Body of pancreas (tissue), 4 donors: ENCODE results near the gene ISG20. TPM values are rescaled to one million over a fixed set of nuclear protein-coding genes. Genes with fewer than 3 reads are reported as not detected.

Experiments
- ATAC-seq: fragments of 150-250 bp; one replicate; pipeline ENCODE4 v1.9.1; 2016
- DNase-seq, 4 donors: peaks; one replicate each; pipeline ENCODE4 v3.0.0-alpha.2; 2019
- H3K27ac ChIP-seq, 4 donors: fragments of 200-600 bp; sonication (generic); 1 replicate in 3 of 4; 2 replicates in 1 of 4; pipeline versions ENCODE4 v1.5.1 to v1.6.1; 2016 to 2019; ENCODE audit warnings: mild to moderate bottlenecking in 1 of 4, mixed read lengths in 1 of 4, moderate library complexity in 1 of 4
- H3K27me3 ChIP-seq, 2 donors: fragments of 200-600 bp; sonication (generic); one replicate each; pipeline ENCODE4 v1.6.0; 2016; ENCODE audit warnings: mild to moderate bottlenecking in 1 of 2
- H3K36me3 ChIP-seq, 2 donors: fragments of 200-600 bp; sonication (generic); replicated peaks in 1 of 2; 2 replicates each; pipeline ENCODE4 v1.5.1; 2016; ENCODE audit warnings: low read depth in 2 of 2; ENCODE audit not compliant: insufficient read depth in 1 of 2
- H3K4me1 ChIP-seq: fragments of 200-600 bp; sonication (generic); one replicate; pipeline ENCODE4 v1.6.0; 2016
- H3K4me3 ChIP-seq, 2 donors: fragments of 200-600 bp; sonication (generic); 1 replicate in 1 of 2; 2 replicates in 1 of 2; pipeline ENCODE4 v1.5.1; 2016 to 2019
- H3K9me3 ChIP-seq, 3 donors: fragments of 200-600 bp; sonication (generic); 1 replicate in 2 of 3; 2 replicates in 1 of 3; pipeline ENCODE4 v1.5.1; 2016
- CTCF ChIP-seq, 7 experiments: fragments of 450-650 bp in 4 of 7; fragments of 200-600 bp in 3 of 7; sonication (generic) in 3 of 7; IDR thresholded peaks; one replicate each; pipeline ENCODE4 v1.5.1; 2016 to 2019; ENCODE audit warnings: antibody characterized with exemption in 7 of 7
- POLR2A ChIP-seq, 3 donors: fragments of 450-650 bp; IDR thresholded peaks; one replicate each; pipeline ENCODE4 v1.6.1; 2016; ENCODE audit warnings: antibody characterized with exemption in 3 of 3, mild to moderate bottlenecking in 2 of 3
- WGBS, 2 donors: methylation state at CpG; one replicate each; pipeline ENCODE4 v1.1.5; 2017; 5-methylcytosine and 5-hydroxymethylcytosine counted together
- intact Hi-C: fragments of 100-400 bp; cut with DNase I; formaldehyde crosslinking; loops from one replicate; pipeline ENCODE4 v1.15.1; 2023
- total RNA-seq, 2 donors: library from RNA; depleted of rRNA; stranded (reverse); fragments of >200 nt; gene quantifications; one replicate each; pipeline ENCODE4 v1.1.0, GENCODE V29; 2016

Gene ISG20
- total RNA-seq, 2 donors from 2014 or later, result 2.9 to 25.4 TPM

DNA sequence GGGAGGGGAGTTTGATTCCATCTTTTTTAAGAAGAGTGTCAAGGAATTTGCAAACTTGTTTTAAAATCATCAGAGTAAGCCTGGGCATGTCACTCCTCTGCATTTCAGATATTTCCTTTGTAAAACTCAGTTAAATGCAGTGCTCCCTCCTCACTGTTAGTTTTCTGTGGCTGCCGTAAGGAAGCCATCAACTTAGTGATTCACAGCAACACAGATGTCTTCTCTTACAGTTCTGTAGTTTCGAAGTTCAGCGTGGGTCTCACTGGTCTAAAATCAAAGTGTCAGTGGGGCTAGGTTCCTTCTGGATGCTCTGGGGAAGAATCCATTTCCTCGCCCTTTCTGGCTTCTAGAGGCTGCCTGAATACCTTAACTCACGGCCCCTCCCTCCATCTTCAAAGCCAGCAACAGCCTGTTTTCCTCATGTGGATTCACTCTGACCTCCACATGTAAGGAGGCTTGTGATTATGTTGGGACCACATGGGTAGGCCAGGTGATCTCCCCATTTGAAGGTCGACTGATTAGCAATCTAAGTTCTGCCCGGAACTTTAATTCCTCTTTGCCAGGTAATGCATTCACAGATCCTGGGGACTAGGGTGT lies 12.4 kb downstream of the ISG20 start:
- Histone ChIP-seq H3K9me3 (no peaks in the 10 kb centered on the region), H3K4me1 (peaks cover 38% of the 10 kb centered on the region), H3K27me3 (no peaks in the 10 kb centered on the region), H3K36me3 (no peaks in the 10 kb centered on the region), H3K27ac (no peak overlapping the region), H3K4me3 (no peak overlapping the region)
- no peak for DNase-seq
- WGBS, 2 donors, result 73 to 90% methylated on average over 5 to 7 of the region's 7 CpGs
- TF ChIP-seq CTCF (IDR thresholded peaks at IDR 0.05) (no peak), POLR2A (IDR thresholded peaks at IDR 0.05) (no peak)
- no peak for ATAC-seq
- intact Hi-C loops, result loop anchor here (10.0 kb wide), 1 partner anchor 184 kb away; no protein-coding TSS in a partner anchor

DNA sequence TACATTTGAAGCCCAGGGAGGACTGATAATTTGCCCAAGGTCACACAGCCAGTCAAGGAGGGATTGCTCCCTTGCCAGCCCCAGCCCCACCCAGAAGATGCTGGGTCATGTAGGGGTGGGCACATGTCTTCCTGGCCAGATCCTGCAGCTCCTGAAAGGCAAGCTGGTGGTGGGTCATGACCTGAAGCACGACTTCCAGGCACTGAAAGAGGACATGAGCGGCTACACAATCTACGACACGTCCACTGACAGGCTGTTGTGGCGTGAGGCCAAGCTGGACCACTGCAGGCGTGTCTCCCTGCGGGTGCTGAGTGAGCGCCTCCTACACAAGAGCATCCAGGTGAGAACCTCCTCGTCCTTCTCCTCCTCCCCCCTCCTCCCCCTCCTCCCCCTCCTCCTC lies 13.2 kb downstream of the ISG20 start:
- Histone ChIP-seq H3K27me3 (no peaks in the 10 kb centered on the region), H3K4me1 (peaks cover 37% of the 10 kb centered on the region), H3K4me3 (no peak overlapping the region), H3K9me3 (no peaks in the 10 kb centered on the region), H3K36me3 (no peaks in the 10 kb centered on the region), H3K27ac (no peak overlapping the region)
- intact Hi-C loops, result loop anchor here (10.0 kb wide), 1 partner anchor 183 kb away; no protein-coding TSS in a partner anchor
- TF ChIP-seq POLR2A (IDR thresholded peaks at IDR 0.05), result no peak
- ATAC-seq (no peak), DNase-seq (no peak)
- 92 to 94% methylated on average over 7 to 9 of the region's 9 CpGs for WGBS, 2 donors

DNA sequence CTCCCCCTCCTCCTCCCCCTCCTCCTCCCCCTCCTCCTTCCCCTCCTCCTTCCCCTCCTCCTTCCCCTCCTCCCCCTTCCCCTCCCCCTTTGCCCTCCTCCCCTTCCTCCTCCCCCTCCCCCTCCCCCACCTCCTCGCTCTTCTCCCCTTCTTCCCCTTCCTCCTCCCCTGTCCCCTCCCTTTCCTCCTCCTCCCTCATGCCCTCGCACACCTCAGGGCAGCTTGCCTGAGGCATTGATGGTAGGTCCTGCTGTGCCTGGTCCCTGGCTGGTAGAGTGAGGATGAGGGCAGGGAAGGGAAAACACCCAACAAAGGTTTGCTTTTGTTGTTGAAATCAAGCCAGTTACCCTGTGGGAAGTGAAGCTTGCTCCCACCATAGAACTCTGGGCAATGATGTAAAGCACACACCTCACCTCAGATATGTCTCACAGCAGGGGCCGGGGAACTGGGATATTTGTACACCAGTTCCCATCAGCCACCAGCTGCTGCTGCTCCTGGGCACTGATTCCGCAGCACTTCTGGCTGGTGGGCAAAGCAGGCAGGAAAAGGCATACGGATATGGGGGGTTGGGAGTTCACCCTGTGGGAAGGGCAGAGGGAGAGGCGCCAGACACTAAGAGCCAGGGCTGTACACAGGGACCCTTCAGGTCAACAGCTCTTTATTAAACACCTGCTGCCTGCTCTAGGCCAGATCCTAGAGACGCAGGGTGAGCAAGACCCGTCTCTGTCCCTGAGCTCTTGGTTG lies 13.8 kb downstream of the ISG20 start:
- Histone ChIP-seq H3K4me3 (no peak overlapping the region), H3K9me3 (no peaks in the 10 kb centered on the region), H3K27ac (no peak overlapping the region), H3K27me3 (no peaks in the 10 kb centered on the region), H3K36me3 (no peaks in the 10 kb centered on the region), H3K4me1 (peaks cover 31% of the 10 kb centered on the region)
- 67 to 79% methylated on average over 5 to 7 of the region's 8 CpGs for WGBS, 2 donors
- DNase-seq, result no peak
- ATAC-seq, result no peak
- no peak for TF ChIP-seq POLR2A (IDR thresholded peaks at IDR 0.05)
- no peak for TF ChIP-seq CTCF (IDR thresholded peaks at IDR 0.05)
- intact Hi-C loops, result loop anchor here (10.0 kb wide), 1 partner anchor 182 kb away; no protein-coding TSS in a partner anchor

GRCh38 chr15:88653200-88654064 lies 14.6 kb downstream of the ISG20 start:
- no peak for ATAC-seq
- Histone ChIP-seq H3K9me3 (no peaks in the 10 kb centered on the region), H3K4me1 (peaks cover 23% of the 10 kb centered on the region), H3K4me3 (no peak overlapping the region), H3K36me3 (no peaks in the 10 kb centered on the region), H3K27me3 (no peaks in the 10 kb centered on the region), H3K27ac (no peak overlapping the region)
- 87 to 92% methylated on average over 10 to 13 of the region's 13 CpGs for WGBS, 2 donors
- no peak for TF ChIP-seq POLR2A (IDR thresholded peaks at IDR 0.05)
- no peak for TF ChIP-seq CTCF (IDR thresholded peaks at IDR 0.05)
- no peak for DNase-seq
- intact Hi-C loops, result loop anchor here (10.0 kb wide), 1 partner anchor 181 kb away; no protein-coding TSS in a partner anchor
